ENCODE measurements around the gene C9orf50. TPM values are rescaled to one million over a fixed set of nuclear protein-coding genes. Genes with fewer than 3 reads are reported as not detected.
A peak's percentile ranks its signal among the peaks of the same experiment; 100 is the strongest.
"Not testable (repeated sequence)": the region's sequence is repeated elsewhere in the genome, so short reads cannot be mapped to it uniquely, and the experiment has no call there.

C9orf50 gene
- total RNA-seq, 2 experiments from 2014 or later = not detected

- H3K36me3 ChIP-seq (ENCODE audit: insufficient read depth, low read length) = no peaks in the 10 kb centered on the region
- peak overlapping the region; percentile 68 for H3K27ac Mint-ChIP-seq
- H3K4me1 ChIP-seq (ENCODE audit: insufficient read depth, low read length) = peaks cover 30% of the 10 kb centered on the region
- H3K4me1 Mint-ChIP-seq (ENCODE audit: low read depth) = peaks cover 16% of the 10 kb centered on the region
- CTCF ChIA-PET = no interaction called here
- no peak overlapping the region for H3K4me3 ChIP-seq (ENCODE audit: low read length)
- H3K4me3 Mint-ChIP-seq = no peak overlapping the region
- H3K27me3 ChIP-seq (ENCODE audit: control insufficient read depth in 1 of 2, insufficient read depth in 2 of 2, low read length in 2 of 2) = peaks cover 0 to 3% of the 10 kb centered on the region in 2 experiments
- DNase-seq = no peak
- intact Hi-C loops (cut with DNase I, micrococcal nuclease) = no loop called here
- H3K27ac ChIP-seq (ENCODE audit: low read depth in 1 of 2, low read length in 2 of 2) = no peak overlapping the region
- TF ChIP-seq, protein P1, sequence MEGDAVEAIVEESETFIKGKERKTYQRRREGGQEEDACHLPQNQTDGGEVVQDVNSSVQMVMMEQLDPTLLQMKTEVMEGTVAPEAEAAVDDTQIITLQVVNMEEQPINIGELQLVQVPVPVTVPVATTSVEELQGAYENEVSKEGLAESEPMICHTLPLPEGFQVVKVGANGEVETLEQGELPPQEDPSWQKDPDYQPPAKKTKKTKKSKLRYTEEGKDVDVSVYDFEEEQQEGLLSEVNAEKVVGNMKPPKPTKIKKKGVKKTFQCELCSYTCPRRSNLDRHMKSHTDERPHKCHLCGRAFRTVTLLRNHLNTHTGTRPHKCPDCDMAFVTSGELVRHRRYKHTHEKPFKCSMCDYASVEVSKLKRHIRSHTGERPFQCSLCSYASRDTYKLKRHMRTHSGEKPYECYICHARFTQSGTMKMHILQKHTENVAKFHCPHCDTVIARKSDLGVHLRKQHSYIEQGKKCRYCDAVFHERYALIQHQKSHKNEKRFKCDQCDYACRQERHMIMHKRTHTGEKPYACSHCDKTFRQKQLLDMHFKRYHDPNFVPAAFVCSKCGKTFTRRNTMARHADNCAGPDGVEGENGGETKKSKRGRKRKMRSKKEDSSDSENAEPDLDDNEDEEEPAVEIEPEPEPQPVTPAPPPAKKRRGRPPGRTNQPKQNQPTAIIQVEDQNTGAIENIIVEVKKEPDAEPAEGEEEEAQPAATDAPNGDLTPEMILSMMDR (IDR thresholded peaks at IDR 0.05) = no peak
- peaks cover 6% of the 10 kb centered on the region for H3K27me3 Mint-ChIP-seq
- no peak for ATAC-seq (ENCODE audit: poor library complexity)
- H3K9me3 Mint-ChIP-seq = no peaks in the 10 kb centered on the region
- no peaks in the 10 kb centered on the region for H3K36me3 Mint-ChIP-seq (ENCODE audit: low read depth)
- POLR2A ChIA-PET = interaction anchor here (1.2 to 1.8 kb wide), 2 partner anchors 9 to 11 kb away, joined by 3 to 8 read pairs; no protein-coding TSS in a partner anchor
- no peaks in the 10 kb centered on the region for H3K9me3 ChIP-seq (ENCODE audit: control insufficient read depth in 1 of 2, insufficient read depth in 1 of 2, low read length in 2 of 2)
Observed at GRCh38 chr9:129595311-129595741, 25.6 kb downstream of the C9orf50 start.

GRCh38 chr9:129594632-129595031 lies 26.3 kb downstream of the C9orf50 start:
- TF ChIP-seq, protein P1 (IDR thresholded peaks at IDR 0.05) = no peak
- ChIA-PET POLR2A (no interaction called here), CTCF (no interaction called here)
- Mint-ChIP-seq H3K27me3 (peaks cover 6% of the 10 kb centered on the region), H3K27ac (no peak overlapping the region), H3K36me3 (ENCODE audit: low read depth) (no peaks in the 10 kb centered on the region), H3K4me3 (no peak overlapping the region), H3K4me1 (ENCODE audit: low read depth) (peaks cover 16% of the 10 kb centered on the region), H3K9me3 (no peaks in the 10 kb centered on the region)
- H3K36me3 ChIP-seq (ENCODE audit: insufficient read depth, low read length) = no peaks in the 10 kb centered on the region
- no peak overlapping the region for H3K27ac ChIP-seq (ENCODE audit: low read depth in 1 of 2, low read length in 2 of 2)
- intact Hi-C loops (cut with DNase I, micrococcal nuclease) = no loop called here
- no peak overlapping the region for H3K4me3 ChIP-seq (ENCODE audit: low read length)
- DNase-seq (no peak), ATAC-seq (ENCODE audit: poor library complexity) (no peak)
- H3K4me1 ChIP-seq (ENCODE audit: insufficient read depth, low read length) = peaks cover 30% of the 10 kb centered on the region
- H3K27me3 ChIP-seq (ENCODE audit: control insufficient read depth in 1 of 2, insufficient read depth in 2 of 2, low read length in 2 of 2) = peaks cover 0 to 3% of the 10 kb centered on the region in 2 experiments
- H3K9me3 ChIP-seq (ENCODE audit: control insufficient read depth in 1 of 2, insufficient read depth in 1 of 2, low read length in 2 of 2) = no peaks in the 10 kb centered on the region

GRCh38 chr9:129592790-129593189 lies 28.1 kb downstream of the C9orf50 start:
- H3K36me3 Mint-ChIP-seq (ENCODE audit: low read depth); H3K4me3 ChIP-seq (ENCODE audit: low read length); ATAC-seq (ENCODE audit: poor library complexity); POLR2A ChIA-PET; H3K9me3 ChIP-seq (ENCODE audit: control insufficient read depth in 1 of 2, insufficient read depth in 1 of 2, low read length in 2 of 2); DNase-seq; H3K36me3 ChIP-seq (ENCODE audit: insufficient read depth, low read length); H3K27me3 Mint-ChIP-seq; H3K27ac ChIP-seq (ENCODE audit: low read depth in 1 of 2, low read length in 2 of 2); intact Hi-C loops (cut with DNase I, micrococcal nuclease); H3K4me1 Mint-ChIP-seq (ENCODE audit: low read depth); H3K27ac Mint-ChIP-seq; H3K9me3 Mint-ChIP-seq; H3K27me3 ChIP-seq (ENCODE audit: control insufficient read depth in 1 of 2, insufficient read depth in 2 of 2, low read length in 2 of 2); H3K4me3 Mint-ChIP-seq: not testable (repeated sequence)
- CTCF ChIA-PET = interaction anchor here (0.7 kb wide), 1 partner anchor 185 kb away, joined by 3 read pairs; no protein-coding TSS in a partner anchor
- H3K4me1 ChIP-seq (ENCODE audit: insufficient read depth, low read length) = peaks cover 20% of the 10 kb centered on the region

- no peak for ATAC-seq (ENCODE audit: poor library complexity)
- Mint-ChIP-seq H3K27me3 (no peaks in the 10 kb centered on the region), H3K4me3 (no peak overlapping the region), H3K36me3 (ENCODE audit: low read depth) (no peaks in the 10 kb centered on the region), H3K27ac (no peak overlapping the region), H3K4me1 (ENCODE audit: low read depth) (peaks cover 14% of the 10 kb centered on the region), H3K9me3 (no peaks in the 10 kb centered on the region)
- POLR2A ChIA-PET = no interaction called here
- no peak for DNase-seq
- Histone ChIP-seq H3K27me3 (ENCODE audit: control insufficient read depth in 1 of 2, insufficient read depth in 2 of 2, low read length in 2 of 2) (no peaks in the 10 kb centered on the region), H3K27ac (ENCODE audit: low read depth in 1 of 2, low read length in 2 of 2) (no peak overlapping the region), H3K4me3 (ENCODE audit: low read length) (no peak overlapping the region), H3K36me3 (ENCODE audit: insufficient read depth, low read length) (no peaks in the 10 kb centered on the region), H3K9me3 (ENCODE audit: control insufficient read depth in 1 of 2, insufficient read depth in 1 of 2, low read length in 2 of 2) (no peaks in the 10 kb centered on the region), H3K4me1 (ENCODE audit: insufficient read depth, low read length) (peaks cover 17% of the 10 kb centered on the region)
- intact Hi-C loops (cut with DNase I, micrococcal nuclease) = no loop called here
- CTCF ChIA-PET = no interaction called here
- TF ChIP-seq, protein P1 (IDR thresholded peaks at IDR 0.05) = no peak
Observed at GRCh38 chr9:129591916-129592315, 29.0 kb downstream of the C9orf50 start.
